Neutrophil (primary cell): ENCODE data around the gene ANGPTL8.

Source experiments
- H3K27ac ChIP-seq: fragments of 200-600 bp; sonication (generic); 2 replicates; pipeline ENCODE4 v1.5.1; 2016; ENCODE audit warnings: mild to moderate bottlenecking, moderate library complexity
- H3K27me3 ChIP-seq: fragments of 200-600 bp; sonication (generic); 2 replicates; pipeline ENCODE4 v1.6.0; 2016; ENCODE audit warnings: mild to moderate bottlenecking
- H3K36me3 ChIP-seq: fragments of 200-600 bp; sonication (generic); 2 replicates; pipeline ENCODE4 v1.5.1; 2017
- H3K4me1 ChIP-seq, 2 experiments: fragments of 200-600 bp in 1 of 2; sonication (generic) in 1 of 2; 1 replicate in 1 of 2; 2 replicates in 1 of 2; pipeline versions ENCODE4 v1.5.1 to v1.6.1; 2013 to 2016; ENCODE audit warnings: low read depth in 1 of 2, low read length in 1 of 2, mild to moderate bottlenecking in 1 of 2, moderate library complexity in 1 of 2; ENCODE audit not compliant: control insufficient read depth in 1 of 2, insufficient read depth in 1 of 2
- H3K4me3 ChIP-seq, 2 experiments: fragments of 200-600 bp in 1 of 2; sonication (generic) in 1 of 2; 1 replicate in 1 of 2; 2 replicates in 1 of 2; pipeline ENCODE4 v1.5.1; 2013 to 2016; ENCODE audit warnings: low read depth in 1 of 2, low read length in 1 of 2, mild to moderate bottlenecking in 1 of 2, moderate library complexity in 1 of 2
- H3K9me3 ChIP-seq: fragments of 200-600 bp; sonication (generic); 2 replicates; pipeline ENCODE4 v1.5.1; 2016
- TF ChIP-seq, protein P1 (sequence below): fragments of 200-600 bp; sonication (generic); IDR thresholded peaks from 2 replicates; pipeline ENCODE4 v1.5.1; 2016; ENCODE audit warnings: antibody characterized with exemption

The ANGPTL8 gene

DNA sequence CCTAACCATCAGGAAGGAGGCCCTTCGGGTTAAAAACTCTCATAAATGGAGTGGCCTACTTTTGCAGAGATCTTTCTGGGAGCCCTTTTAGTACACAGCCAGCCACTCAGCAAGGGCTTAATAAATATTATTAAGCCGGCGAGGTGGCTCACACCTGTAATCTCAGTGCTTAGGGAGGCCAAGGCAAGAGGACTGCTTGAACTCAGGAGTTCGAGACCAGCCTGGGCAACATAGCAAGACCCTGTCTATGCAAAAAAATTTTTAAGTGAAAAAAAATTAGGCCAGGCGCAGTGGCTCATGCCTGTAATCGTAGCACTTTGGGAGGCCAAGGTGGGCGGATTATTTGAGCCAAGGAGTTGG lies 41.3 kb upstream of the ANGPTL8 start:
- TF ChIP-seq, protein P1, sequence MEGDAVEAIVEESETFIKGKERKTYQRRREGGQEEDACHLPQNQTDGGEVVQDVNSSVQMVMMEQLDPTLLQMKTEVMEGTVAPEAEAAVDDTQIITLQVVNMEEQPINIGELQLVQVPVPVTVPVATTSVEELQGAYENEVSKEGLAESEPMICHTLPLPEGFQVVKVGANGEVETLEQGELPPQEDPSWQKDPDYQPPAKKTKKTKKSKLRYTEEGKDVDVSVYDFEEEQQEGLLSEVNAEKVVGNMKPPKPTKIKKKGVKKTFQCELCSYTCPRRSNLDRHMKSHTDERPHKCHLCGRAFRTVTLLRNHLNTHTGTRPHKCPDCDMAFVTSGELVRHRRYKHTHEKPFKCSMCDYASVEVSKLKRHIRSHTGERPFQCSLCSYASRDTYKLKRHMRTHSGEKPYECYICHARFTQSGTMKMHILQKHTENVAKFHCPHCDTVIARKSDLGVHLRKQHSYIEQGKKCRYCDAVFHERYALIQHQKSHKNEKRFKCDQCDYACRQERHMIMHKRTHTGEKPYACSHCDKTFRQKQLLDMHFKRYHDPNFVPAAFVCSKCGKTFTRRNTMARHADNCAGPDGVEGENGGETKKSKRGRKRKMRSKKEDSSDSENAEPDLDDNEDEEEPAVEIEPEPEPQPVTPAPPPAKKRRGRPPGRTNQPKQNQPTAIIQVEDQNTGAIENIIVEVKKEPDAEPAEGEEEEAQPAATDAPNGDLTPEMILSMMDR = no peak
- Histone ChIP-seq H3K36me3 (no peaks in the 10 kb centered on the region), H3K27me3 (peaks cover 49% of the 10 kb centered on the region), H3K27ac (no peak overlapping the region), H3K4me1 (peaks cover 12 to 14% of the 10 kb centered on the region in 2 experiments), H3K4me3 (peak overlapping the region in 1 of 2 experiments; percentile 43), H3K9me3 (no peaks in the 10 kb centered on the region)

DNA sequence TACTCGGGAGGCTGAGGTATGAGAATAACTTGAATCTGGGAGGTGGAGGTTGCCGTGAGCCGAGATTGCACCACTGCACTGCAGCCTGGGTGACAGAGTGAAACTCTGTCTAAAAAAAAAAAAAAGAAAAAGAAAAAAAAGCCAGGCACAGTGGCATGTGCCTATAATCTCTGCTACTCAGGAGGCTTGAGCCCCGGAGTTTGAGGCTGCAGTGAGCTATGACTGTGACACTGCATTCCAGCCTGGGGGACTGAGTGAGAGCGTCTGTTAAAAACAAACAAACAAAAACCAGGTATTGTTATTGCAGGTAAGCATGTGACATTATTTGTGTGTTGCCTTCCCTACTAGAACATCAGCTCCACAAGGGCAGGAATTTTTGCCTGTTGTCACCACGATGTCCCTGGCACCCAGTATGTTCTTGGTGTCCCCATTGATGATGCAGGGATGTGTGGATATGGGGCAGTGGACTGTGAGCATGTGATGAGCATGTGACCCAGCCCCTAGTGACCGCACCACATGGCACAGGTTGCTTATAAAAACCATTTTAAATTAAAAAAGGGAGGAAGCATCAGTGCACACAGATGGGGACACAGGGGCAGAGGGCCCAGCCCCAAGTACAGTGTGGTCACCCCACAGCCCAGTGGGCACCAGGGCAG lies 40.5 kb upstream of the ANGPTL8 start:
- Histone ChIP-seq H3K9me3 (no peaks in the 10 kb centered on the region), H3K4me3 (no peak overlapping the region), H3K27me3 (peaks cover 49% of the 10 kb centered on the region), H3K4me1 (peaks cover 12 to 14% of the 10 kb centered on the region in 2 experiments), H3K36me3 (no peaks in the 10 kb centered on the region), H3K27ac (no peak overlapping the region)
- TF ChIP-seq, protein P1 = no peak

DNA sequence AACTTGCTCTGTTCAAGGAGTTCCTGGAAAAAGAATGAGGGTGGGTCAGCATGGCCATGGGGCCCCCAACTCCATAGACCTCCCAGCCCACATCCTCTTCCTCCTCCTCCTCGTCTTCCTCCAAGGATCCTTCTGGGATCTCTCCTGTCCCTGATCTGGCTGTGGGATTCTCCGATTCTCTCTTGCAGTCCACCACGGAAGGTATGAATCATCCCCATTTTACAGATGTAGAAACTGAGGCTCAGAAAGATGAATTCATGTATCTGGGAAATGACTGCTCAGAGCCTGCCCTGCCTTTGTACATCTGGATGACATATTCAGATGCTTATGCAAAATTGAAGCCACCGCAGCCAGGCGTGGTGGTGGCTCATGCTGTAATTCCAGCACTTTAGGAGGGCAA lies 39.9 kb upstream of the ANGPTL8 start:
- H3K9me3 ChIP-seq = no peaks in the 10 kb centered on the region
- H3K36me3 ChIP-seq = no peaks in the 10 kb centered on the region
- peaks cover 47% of the 10 kb centered on the region for H3K27me3 ChIP-seq
- no peak overlapping the region for H3K27ac ChIP-seq
- H3K4me1 ChIP-seq = peaks cover 12 to 14% of the 10 kb centered on the region in 2 experiments
- TF ChIP-seq, protein P1 = no peak
- no peak overlapping the region for H3K4me3 ChIP-seq

DNA sequence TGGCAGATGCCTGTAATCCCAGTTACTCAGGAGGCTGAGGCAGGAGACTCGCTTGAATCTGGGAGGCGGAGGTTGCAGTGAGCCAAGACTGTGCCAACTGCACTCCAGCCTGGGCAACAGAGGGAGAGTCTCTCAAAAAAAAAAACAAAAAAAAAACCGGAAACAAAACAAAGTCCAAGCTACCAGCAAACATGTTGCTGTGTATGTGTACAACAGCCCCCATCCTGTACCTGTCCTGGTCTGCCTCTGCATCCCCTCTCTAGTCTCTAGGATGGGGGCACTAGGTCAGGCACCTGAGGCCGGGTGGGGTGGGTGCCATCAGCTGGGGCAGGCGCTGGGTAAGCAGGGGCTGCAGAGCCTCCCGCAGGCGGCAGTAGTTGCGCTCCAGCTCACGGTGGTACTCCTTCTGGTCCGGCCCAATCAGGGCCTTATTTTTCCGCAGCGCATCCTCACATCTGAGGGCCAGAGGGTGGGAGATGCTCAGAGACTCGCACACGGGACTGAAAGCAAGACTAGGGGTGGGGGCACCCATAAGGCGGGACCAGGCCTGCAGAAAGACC lies 39.3 kb upstream of the ANGPTL8 start:
- Histone ChIP-seq H3K36me3 (no peaks in the 10 kb centered on the region), H3K27me3 (peaks cover 41% of the 10 kb centered on the region), H3K9me3 (no peaks in the 10 kb centered on the region), H3K4me3 (no peak overlapping the region), H3K27ac (no peak overlapping the region), H3K4me1 (peaks cover 12 to 14% of the 10 kb centered on the region in 2 experiments)
- TF ChIP-seq, protein P1 = no peak

DNA sequence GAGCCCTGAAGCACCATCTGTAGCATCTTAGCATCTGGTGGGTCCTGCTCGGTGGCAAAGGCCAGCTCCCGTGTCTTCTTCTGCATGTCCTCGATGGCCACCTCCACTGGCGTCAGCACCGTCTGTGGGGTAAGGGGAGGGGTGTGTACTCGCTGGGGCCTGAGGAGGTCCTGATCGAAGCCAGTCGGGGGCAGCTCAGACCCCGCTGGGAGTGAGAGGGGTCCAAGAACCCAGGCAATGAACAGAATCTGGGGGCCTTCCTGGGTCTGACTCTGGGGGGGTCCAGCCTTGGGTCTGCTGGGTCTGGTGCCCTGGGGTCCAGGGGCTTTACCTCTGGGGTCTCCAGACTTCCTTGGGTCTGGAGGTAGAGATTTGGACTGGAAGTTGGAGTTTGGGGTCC lies 38.5 kb upstream of the ANGPTL8 start:
- Histone ChIP-seq H3K9me3 (no peaks in the 10 kb centered on the region), H3K36me3 (no peaks in the 10 kb centered on the region), H3K27me3 (peaks cover 33% of the 10 kb centered on the region), H3K27ac (no peak overlapping the region), H3K4me1 (peaks cover 12 to 14% of the 10 kb centered on the region in 2 experiments), H3K4me3 (no peak overlapping the region)
- TF ChIP-seq, protein P1 = no peak
